Femur (tissue), 1 donor: ENCODE measurements around the gene UBE2V1.
"Not testable (repeated sequence)": the region's sequence is repeated elsewhere in the genome, so short reads cannot be mapped to it uniquely, and the experiment has no call there.

Experiments
- DNase-seq: peaks from one replicate; pipeline ENCODE4 v3.0.0-alpha.2; 2017

Gene UBE2V1

DNA sequence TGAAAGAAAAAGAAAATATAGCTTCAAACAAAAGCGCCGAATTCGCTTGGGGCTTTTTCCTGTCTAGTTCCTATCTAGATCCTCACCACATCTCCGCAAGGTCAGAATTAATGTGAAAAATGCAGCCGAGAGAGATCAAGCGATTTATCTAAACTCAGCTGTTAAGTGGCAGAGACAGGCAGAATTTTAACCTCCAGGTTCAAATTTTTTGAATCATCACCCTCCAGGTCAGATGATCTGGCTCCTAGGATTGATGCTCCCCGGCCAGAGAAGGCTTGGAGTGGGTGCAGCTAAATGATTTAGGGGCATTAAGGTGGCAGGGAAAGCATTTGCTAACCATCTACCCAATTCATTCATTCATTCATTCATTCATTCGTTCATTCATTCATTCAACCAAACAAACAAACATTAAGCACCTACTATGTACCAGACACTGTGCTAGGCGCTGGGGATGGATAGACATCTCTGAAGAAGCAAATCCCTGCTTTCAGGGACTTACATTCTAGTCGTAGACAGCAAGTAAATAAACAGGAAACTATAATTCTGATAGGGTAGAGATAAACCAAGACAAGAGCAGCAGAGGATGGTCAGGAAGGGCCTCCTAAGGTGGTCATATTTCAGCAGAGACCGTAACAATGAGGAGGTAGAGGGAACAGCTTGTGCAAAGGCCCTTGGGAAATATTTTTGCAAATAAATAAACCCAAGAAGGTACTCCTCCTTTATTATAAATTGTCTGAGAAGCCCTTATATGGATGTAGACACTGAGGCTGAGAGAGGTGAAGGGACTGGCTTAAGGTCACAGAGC lies 672 bp upstream of the UBE2V1 start:
- DNase-seq: no peak

DNA sequence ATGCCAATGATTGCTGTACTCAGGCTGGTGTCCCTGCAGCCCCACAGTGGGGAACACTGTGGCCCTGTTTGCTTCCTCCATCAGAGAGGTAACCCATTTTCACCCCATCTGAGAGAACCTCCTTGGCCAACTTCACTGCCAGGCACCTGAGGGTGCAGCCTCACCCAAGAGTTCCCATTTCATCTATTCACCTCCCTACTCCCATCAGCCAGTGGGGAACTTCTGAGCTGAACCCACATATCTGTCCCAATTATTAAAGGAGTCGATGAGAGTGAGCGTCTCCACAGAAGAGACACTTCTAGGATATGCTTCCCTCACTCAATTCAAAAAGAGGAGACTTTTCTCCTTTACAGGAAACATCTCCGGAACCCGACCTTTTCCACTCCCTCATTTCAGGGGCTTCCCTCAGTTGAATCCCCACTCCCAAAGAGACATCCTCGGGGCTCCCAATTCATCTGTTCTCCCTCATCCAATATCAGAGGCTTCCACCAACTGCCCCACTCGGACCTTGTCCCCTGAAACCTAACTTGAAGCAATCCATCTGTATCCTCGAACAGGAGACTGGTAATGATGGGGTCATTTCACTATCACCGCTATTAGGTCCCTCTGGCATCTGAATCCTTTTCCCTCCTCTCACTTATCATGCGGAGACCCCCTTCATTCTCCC lies 988 bp downstream of the UBE2V1 start:
- no peak for DNase-seq

DNA sequence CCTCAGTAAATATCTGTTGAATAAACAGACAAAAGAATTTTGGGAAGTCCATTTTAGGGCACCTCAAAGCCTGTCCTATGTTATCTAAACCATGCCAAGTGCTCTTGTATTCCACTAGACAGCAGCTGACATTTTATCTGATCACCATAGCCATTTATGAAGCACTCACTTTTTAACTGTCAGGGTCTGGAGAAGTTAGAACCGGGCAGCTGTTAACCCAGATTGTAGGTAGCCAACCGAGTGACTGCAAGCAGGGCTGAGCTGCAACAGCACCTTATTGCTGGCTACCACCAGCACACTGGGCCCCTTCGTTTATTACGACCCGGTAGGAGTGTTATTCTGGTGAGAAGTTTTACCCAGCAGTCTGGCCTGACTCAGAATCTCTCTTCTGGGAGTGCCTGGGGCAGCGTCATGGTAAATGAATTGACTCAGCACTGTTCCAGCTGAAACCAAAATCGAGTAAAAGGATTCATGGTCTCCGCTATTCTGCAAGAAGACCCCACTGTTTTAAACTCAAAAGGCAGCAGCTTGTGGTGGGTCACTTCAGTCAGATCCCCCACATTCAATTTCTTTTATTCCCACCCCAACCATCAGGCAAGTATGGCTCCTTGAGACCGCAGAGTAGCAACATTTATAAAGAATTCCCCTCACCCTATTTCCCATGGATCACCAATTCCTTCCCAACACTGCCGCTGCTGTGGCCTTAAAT lies 1.7 kb downstream of the UBE2V1 start:
- DNase-seq: no peak

DNA sequence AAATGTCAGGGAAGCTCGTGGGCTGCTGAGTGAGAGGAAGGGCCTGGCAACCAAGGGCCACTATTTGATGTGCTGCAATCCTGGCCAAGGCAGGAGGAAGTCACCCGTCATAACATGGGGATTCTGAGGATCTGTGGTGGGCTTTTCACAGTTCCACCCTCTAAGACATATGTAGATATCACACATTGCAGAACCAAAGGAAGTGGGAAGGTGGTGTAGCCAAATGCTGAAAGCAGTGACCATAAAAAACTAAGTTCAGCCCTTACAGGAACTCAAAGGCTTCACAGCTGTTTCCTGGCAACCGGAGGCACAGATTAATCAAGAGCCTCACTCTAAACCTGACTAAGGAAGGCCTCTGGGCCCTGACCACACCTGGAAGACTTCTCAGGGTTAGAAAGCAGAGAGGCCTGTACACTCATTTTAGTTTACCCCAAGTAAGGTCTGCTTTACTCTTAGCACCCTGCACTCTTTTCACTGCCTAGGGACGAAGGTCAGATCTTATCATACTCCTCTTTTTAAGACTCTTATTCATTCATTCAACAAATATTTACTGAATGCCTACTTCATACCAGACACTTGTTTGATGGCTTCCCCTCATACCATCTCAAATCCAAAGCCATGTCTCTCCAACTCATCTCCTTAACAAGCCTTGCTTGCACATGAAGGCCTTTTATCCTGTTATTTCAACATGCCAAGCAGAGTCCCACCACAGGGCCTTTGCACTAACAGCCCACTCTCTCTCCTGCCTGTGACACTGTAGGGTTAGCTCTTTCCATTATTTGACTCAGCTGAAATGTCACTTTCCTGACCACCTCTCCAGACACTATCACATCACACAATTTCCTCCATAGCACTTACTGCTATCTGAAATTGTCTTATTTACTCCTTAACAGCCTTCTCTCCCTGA lies 2.6 kb downstream of the UBE2V1 start:
- DNase-seq: no peak

DNA sequence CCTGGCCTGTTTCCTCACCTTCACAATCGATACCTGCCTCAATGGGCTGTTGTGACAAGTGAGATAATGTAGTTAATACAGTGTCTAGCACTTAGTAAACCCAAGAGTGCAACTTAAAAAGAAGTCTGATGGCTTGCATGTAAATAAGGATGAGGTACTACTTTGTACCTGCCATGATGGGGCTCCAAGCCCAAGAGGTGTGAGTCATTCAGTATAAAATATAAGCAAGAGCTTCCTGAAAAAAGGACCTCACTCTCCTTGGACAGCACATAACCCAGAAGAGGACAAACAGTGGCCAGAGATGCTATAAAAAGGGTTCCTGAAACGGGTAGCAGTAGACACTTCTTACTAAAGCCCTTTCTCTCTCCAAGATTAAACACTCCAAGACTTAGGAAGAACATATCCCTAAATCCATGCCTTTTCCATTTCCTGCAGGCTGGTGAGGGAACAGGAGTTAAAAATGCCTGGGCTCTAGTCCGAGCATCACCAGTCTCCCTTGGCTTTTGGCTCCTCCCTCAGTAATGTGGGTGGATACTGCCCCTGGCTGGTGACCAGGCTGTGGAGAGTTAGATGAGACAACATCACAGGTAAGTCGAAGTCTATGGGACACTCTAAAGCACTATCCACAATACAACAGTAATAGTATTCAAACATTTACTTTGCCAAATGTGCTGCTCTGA lies 4.3 kb downstream of the UBE2V1 start:
- DNase-seq: no peak

DNA sequence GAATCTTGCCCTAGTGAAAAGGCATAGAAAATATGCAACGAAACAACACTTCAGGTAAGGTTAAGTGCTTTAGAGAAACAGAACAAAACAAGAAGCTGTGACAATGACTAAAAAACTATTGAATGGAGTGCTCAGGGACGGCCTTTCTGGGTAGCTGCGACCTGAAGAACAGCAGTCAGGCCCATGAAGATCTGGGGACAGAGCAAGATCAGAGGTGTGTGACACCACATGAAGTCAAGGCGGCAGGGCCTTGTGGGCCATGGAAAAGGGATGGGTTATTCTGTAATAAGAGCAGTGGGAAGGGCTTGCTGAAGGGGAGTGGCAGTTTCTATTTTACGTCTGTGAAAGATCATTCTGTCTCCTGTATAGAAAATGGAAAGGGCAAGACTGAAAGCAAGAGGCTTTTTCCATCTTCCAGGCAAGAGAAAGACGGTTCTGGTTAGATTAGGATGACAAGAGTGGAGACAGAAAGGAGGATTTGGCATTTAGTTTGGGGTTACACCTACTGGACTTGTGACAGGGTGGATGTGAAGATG lies 5.1 kb downstream of the UBE2V1 start:
- DNase-seq: no peak

DNA sequence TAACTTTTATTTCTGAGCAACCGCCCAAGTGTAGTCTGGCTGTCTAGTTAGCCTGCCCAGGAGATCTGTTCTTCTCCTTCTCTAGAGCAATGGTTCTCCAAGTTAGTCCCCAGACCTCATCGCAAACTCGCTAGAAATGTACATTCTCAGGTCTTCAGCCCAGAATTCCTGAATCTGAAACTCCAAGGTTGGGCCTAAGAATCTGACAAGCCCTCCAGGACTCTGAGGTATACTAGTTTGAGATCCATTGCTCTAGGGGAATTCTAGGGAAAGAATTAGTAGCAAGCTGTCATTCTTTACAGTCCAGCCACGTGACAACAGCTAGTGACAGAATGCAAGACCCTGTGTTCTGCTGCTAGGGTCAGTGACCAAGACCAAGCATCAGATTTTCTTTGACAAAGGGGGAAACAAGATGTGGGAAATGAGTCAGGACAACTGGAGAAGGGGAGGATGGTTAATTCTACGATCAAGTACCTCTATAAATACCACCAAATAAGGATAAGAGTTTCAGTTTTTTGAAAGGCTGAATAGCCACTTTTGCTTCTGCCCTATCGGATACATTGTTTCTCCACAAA lies 5.8 kb downstream of the UBE2V1 start:
- no peak for DNase-seq

DNA sequence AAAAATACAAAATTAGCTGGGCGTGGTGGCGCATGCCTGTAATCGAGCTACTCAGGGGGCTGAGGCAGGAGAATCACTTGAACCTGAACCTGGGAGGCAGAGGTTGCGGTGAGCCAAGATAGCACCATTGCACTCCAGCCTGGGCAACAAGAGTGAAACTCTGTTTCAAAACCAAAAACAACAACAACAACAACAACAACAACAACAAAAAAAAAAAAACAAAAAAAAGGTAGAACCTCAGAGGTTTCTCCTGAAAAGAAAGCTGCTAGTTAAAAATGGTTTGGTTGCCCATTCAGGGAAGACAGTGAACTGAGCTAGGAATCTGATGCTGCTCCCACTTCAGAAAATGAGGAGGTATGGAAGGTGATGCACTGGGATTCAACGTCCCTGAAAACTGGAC lies 6.3 kb downstream of the UBE2V1 start:
- DNase-seq: not testable (repeated sequence)

DNA sequence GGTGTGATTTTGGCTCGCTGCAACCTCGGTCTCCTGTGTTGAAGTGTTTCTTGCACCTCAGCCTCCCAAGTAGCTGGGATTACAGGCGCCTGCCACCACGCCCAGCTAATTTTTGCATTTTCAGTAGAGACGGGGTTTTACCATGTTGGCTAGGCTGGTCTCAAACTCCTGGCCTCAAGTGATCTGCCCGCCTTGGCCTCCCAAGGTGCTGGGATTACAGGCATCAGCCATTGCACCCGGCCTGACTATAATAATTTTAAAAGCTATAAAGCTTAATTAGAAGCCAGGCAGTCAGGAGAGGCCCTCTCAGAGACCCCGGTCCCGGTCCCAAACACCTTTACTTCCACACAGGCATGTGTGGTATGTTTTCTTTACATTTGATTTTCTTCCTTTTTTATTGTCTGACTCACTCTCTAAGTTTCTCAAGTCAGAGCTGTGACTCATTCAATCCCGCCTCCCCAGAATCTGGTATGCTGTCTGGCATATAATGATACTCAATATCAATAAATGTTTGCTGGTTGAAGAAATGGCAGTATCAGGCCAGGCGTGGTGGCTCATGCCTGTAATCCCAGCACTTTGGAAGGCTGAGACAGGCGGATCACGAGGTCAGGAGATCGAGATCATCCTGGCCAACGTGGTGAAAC lies 9.4 kb downstream of the UBE2V1 start:
- DNase-seq: not testable (repeated sequence)

DNA sequence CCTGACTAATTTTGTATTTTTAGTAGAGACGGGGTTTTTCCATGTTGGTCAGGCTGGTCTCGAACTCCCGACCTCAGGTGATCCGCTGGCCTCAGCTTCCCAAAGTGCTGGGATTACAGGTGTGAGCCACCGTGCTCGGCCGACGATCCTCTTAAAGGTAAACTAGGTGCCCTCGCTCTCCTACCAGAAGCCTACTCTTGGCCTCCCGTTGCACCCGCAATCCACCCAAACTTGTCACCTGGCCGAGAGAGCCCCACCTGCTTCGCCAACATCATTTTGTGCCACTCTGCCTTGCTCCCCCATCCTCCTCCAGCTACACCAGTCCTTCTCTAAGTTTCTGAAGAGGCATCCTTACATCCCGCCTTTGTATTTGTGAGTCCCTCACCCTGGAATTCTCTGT lies 10.4 kb downstream of the UBE2V1 start:
- not testable (repeated sequence) for DNase-seq

DNA sequence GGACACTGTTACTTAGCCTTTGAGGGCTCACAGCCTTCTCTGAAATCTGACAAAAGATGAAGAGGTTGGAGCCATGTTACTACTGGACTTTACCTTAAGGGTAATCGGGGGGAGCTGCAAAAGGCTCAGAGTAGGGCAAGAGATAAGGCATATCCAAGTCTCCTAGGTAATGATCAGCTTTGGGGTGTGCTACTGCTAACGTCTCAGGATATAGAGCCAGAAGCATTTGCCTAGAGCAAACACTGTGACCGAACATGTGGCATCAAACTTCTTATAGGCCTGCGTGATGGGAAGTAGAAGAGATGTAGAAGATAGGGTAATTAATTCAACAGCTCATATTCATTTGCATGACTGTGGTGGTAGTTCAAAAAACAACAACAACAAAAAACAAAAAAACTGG lies 11.1 kb downstream of the UBE2V1 start:
- no peak for DNase-seq

DNA sequence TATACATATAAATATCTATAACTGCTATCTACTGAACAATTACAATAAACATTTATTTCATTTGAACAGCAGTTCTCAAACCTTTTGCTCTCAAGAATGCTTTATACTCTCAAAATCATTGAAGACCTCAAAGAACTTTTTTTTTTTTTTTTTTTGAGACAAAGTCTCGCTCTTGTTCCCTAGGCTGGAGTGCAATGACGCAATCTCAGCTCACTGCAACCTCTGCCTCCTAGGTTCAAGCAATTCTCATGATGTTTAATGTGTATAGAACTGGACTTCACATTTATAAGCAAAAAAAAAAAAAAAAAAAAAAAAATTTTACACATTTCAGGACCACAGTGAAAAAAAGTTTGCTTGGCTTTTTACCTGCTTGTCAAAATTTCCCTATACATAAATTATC lies 11.7 kb downstream of the UBE2V1 start:
- no peak for DNase-seq

DNA sequence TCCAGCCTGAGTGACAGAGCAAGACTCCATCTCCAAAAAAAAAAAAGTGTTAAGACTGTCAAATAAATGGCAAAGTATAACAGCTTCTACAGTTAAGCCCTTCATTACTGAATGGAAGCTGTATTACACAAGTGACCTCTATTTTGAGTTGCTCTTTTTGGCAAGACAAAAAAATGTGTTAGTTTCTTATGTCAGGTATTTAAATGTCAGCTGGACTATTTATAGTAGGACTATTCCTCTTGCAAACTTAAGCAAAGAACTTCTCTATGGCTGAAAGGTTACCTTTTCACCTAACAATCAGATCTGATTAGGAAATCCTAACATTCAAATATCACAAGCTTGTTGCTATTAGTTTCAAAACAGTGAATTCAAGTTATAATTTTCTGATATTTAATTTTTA lies 12.4 kb downstream of the UBE2V1 start:
- no peak for DNase-seq

DNA sequence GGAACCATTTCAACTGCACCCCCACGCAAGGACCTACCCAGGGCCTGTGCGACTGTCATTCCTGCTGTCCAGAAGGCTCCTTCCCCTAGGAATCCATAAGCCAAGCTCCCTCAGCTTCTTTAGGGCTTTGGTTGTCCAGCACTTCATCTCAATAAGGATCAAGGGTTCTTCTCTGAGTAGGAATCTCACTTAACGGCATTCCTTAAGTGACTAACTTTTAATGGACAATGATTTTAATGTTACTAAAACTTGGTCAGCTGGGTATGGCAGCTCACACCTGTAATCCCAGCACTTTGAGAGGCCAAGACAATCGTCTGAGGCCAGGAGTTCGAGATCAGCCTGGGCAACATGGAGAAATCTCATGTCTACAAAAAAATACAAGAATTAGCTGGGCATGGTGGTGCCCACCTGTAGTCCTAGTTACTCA lies 13.4 kb downstream of the UBE2V1 start:
- DNase-seq: no peak

DNA sequence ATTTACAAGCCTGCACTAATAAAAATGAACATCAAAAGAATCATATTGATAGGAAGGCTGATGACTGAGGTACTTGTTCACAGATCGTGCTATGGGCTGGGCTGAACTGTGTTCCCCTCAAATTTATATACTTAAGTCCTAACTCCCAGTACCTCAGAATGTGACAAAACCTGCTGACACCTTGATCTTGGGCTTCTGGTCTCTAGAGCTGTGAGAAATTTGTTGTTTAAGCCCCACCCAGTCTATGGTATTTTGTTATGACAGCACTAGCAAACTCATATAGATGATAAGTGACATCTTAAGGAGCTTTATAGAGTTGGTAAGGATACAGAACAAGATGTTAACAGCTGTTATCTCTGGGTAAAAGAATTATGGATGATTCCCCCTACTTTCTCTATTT lies 13.8 kb downstream of the UBE2V1 start:
- no peak for DNase-seq

DNA sequence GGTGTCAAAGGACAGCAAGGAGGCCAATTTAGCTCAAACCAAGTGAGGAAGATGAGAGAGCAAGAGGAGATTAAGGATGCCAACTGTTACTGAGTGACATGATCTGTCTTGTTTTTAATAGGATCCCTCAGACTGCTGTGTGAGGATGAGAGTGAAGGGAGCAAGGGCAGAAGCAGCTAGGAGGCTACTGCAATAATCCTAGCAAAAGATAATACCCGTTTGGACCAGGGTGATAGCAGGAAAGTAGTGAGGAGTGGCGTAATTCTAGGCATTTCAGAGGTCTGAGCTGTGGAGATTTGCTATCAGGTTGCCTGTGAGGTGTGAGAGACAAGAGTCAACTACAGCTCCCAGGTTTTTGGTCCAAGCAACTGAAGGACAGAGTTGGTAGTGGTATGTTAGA lies 14.7 kb downstream of the UBE2V1 start:
- no peak for DNase-seq

DNA sequence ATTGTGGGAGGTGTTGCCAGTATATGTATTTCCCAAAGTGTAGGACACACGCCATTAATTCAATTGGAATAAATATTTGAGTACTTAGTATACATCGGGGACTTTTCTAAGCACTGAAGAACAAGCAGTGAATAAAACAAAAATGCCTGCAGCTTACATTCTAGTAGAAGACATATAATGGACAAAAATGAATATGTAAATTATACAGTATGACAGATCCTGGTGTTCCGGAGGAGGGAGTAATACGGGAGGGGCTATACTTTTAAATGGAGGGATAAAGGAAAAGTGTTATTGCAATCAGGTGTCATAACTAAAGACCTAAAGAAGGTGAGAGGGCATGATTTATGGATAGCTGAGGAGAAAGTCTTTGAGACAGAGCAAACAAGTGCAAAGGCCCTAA lies 15.1 kb downstream of the UBE2V1 start:
- no peak for DNase-seq

DNA sequence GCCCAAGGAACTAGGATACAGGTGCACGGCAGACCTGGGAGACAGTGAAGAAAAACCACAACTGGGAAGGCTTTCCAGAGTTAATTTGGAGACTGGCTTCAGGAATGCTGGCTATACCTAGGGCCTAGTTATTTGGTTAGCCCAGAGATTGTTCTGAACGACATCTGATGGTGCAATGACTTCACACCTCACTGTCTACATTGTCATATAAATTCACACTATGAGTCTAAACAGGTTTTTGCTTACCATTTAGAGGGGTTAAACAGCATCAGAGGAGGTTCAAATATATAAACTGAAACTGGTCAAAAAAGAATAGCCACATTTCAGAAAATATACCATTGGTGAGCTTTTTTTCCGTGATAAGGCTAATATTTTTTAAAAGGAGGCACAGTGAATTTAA lies 16.7 kb downstream of the UBE2V1 start:
- DNase-seq: no peak

DNA sequence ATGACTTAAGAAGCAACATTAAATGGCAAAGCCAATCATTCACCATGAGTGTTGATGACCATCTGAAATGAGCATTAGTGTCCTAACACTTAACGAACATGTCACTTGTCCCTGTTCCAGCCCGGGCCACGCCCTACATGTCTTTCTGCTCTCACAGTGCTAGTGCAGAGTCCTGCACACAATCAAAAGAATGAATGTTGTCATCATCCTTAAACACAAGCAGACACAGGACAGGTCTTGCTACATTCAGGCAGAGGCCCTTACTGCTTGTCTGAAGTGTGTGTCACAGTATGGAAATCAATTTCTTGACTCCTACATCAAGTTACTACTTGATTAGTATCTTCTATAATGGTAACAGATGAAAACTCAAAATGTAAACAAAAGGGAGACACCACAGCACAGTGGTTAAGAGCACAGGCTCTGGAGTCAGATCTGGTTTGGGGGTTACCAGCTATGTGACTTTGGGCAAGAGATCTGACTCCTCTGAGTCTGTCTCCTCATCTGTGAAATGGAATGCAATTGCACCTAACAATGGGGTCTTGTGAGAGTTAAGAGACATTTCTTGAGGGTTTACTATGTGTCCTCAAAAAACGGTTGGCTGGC lies 17.4 kb downstream of the UBE2V1 start:
- no peak for DNase-seq

DNA sequence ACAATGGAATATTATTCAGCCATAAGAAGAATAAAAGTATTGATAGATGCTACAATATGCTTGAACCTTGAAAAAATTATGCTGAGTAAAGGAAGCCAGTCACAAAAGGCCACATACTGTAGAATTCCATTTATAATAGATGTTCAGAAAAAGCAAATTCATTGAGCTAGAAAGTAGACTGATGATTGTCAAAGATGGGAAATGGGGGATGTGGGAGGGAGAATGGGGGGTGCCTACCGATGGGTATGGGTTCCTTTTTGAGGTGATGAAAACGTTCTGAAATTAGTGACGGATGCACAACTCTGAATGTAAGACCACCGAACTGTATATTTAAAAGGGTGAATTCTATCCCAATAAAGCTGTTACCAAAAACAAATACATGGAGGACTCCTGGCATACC lies 18.4 kb downstream of the UBE2V1 start:
- DNase-seq: no peak

DNA sequence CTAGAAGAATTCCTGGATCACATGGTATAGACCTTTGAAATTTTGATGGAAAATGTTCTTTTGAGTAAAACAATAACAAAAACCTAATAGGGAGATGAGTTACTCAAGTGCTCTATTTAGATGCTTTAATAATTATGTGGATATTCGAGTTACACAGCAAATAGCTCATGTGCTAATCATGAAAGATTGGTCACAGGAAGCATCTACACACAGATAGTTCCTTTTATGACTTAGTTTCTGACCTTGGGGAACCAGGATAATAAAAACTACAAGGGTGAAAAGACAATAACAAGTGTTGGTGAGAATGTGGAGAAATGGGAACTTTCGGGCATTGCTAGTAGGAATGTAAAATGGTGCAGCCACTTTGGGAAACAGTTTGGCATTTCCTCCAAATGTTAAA lies 19.7 kb downstream of the UBE2V1 start:
- no peak for DNase-seq
